ENCODE results near the gene NYAP1. TPM values are rescaled to one million over a fixed set of nuclear protein-coding genes. Genes with fewer than 3 reads are reported as not detected.
"Not testable (repeated sequence)": the region's sequence is repeated elsewhere in the genome, so short reads cannot be mapped to it uniquely, and the experiment has no call there.

Gene NYAP1
- total RNA-seq, 3 donors from 2014 or later = 0.23 to 2.8 (median 0.46) TPM

- Histone ChIP-seq H3K4me1 (ENCODE audit: low read depth) (peaks cover 5% of the 10 kb centered on the region), H3K4me3 (no peak overlapping the region), H3K36me3 (ENCODE audit: low read depth) (no peaks in the 10 kb centered on the region), H3K9me3 (no peaks in the 10 kb centered on the region)
- ATAC-seq (no peak), DNase-seq (peak in 1 of 3 donors; percentile 24)
- TF ChIP-seq CTCF (IDR thresholded peaks at IDR 0.05) = no peak
- intact Hi-C loops (cut with DNase I, micrococcal nuclease) = no loop called here
These were observed 9.2 kb downstream of the NYAP1 start for GRCh38 chr7:100492738-100493475.

DNA sequence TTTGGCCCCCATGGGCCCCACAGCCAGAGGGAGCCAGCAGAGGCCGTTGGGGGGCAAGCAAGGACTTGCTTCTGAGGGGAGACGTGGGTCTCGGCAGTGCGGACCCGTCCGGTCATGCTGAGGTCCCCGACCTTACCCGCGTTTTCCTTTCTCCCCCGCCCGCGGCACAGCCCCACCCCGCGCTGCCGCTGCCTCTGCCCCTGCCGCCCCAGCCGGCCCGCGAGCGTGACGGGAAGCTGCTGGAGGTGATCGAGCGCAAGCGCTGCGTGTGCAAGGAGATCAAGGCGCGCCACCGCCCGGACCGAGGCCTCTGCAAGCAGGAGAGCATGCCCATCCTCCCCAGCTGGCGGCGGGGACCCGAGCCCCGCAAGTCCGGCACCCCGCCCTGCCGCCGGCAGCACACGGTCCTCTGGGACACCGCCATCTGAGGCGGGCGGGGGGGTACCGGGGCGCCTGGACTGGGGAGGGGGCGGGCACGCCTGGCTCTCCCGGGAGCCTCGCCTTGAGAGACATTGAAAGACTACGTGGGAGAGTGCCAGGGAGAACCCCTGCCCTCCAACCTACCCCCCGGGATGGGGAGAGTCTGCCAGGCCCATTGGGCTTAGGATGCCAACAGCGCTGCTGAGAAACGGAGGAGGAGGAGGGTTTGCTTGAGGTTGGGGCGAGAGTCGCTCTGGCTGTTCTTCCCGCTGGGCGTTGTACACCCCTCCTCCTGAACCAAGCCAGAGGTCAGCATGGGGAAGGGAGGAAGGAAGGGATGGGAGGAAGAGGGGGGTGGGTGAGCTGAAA is 9.9 kb downstream of the NYAP1 start:
- peak in 2 of 3 donors; percentile 71 to 72 for DNase-seq
- intact Hi-C loops (cut with DNase I, micrococcal nuclease) = no loop called here
- no peak overlapping the region for H3K4me3 ChIP-seq
- TF ChIP-seq CTCF (IDR thresholded peaks at IDR 0.05) = no peak
- H3K9me3 ChIP-seq = no peaks in the 10 kb centered on the region
- no peaks in the 10 kb centered on the region for H3K36me3 ChIP-seq (ENCODE audit: low read depth)
- H3K4me1 ChIP-seq (ENCODE audit: low read depth) = peaks cover 5% of the 10 kb centered on the region
- ATAC-seq = peak; percentile 75

DNA sequence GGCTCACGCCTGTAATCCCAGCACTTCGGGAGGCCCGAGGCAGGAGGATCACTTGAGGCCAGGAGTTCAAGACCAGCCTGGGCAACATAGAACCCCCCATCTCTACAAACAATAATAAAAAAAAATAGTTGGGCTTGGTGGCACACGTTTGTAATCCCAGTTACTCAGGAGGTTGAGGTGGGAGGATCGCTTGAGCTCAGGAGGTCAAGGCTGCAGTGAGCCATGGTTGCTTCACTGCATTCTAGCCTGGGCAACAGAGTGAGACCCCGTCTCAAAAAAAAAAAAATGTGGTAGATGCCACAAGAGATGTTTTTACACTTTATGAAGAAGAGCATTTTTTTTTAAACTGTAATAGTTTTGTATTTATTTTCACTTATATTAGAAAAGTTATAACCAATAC is 12.8 kb downstream of the NYAP1 start:
- DNase-seq (no peak), ATAC-seq (no peak)
- intact Hi-C loops (cut with DNase I, micrococcal nuclease) = no loop called here
- no peaks in the 10 kb centered on the region for H3K36me3 ChIP-seq (ENCODE audit: low read depth)
- no peak overlapping the region for H3K4me3 ChIP-seq
- H3K4me1 ChIP-seq (ENCODE audit: low read depth) = peaks cover 5% of the 10 kb centered on the region
- no peak for TF ChIP-seq CTCF (IDR thresholded peaks at IDR 0.05)
- no peaks in the 10 kb centered on the region for H3K9me3 ChIP-seq

DNA sequence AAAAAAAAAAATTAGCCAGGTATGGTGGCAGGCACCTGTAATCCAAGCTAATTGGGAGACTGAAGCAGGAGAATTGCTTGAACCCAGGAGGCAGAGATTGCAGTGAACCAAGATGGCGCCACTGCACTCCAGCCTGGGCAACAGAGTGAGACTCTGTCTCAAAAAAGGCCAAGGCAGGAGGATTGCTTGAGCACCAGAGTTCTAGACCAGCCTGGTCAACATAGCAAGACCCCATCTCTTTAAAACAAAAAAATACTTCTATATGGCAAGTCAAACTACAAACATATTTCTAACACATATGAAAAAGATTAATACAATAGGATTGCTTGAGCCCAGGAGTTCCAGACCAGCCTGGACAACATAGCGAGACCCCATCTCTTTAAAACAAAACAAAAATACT is 17.0 kb downstream of the NYAP1 start:
- H3K36me3 ChIP-seq (ENCODE audit: low read depth); intact Hi-C loops (cut with DNase I, micrococcal nuclease); H3K4me3 ChIP-seq; DNase-seq; H3K4me1 ChIP-seq (ENCODE audit: low read depth); H3K9me3 ChIP-seq; ATAC-seq: not testable (repeated sequence)

- H3K4me1 ChIP-seq (ENCODE audit: low read depth); H3K9me3 ChIP-seq; H3K36me3 ChIP-seq (ENCODE audit: low read depth); H3K4me3 ChIP-seq; intact Hi-C loops (cut with DNase I, micrococcal nuclease); DNase-seq; ATAC-seq: not testable (repeated sequence)
These were observed 20.3 kb downstream of the NYAP1 start for GRCh38 chr7:100504031-100504430.

GRCh38 chr7:100504887-100505611 is 21.3 kb downstream of the NYAP1 start:
- no peaks in the 10 kb centered on the region for H3K4me1 ChIP-seq (ENCODE audit: low read depth)
- H3K36me3 ChIP-seq (ENCODE audit: low read depth) = no peaks in the 10 kb centered on the region
- TF ChIP-seq CTCF (IDR thresholded peaks at IDR 0.05) = no peak
- no peak for ATAC-seq
- H3K4me3 ChIP-seq = no peak overlapping the region
- intact Hi-C loops (cut with DNase I, micrococcal nuclease) = no loop called here
- no peaks in the 10 kb centered on the region for H3K9me3 ChIP-seq
- no peak for DNase-seq
